HepG2 (cell line): ENCODE measurements around the gene ATPAF1. TPM values are rescaled to one million over a fixed set of nuclear protein-coding genes. Genes with fewer than 3 reads are reported as not detected.

Experiments
- E2F5 ChIP-seq: sonication (generic); formaldehyde crosslinking; conservative IDR thresholded peaks from 2 replicates; pipeline ENCODE4 v1.4.0; 2020; ENCODE audit warnings: missing genetic modification reagents
- ESRRA ChIP-seq: sonication (generic); formaldehyde crosslinking; IDR thresholded peaks from 2 replicates; pipeline ENCODE4 v1.5.1; 2020; ENCODE audit warnings: mild to moderate bottlenecking, low read depth, missing genetic modification reagents
- GABPB1 ChIP-seq: IDR thresholded peaks from 2 replicates; pipeline ENCODE4 v1.6.1; 2016; ENCODE audit warnings: mild to moderate bottlenecking, missing genetic modification reagents, moderate library complexity, missing compliant biosample characterization
- GATAD1 ChIP-seq: IDR thresholded peaks from 2 replicates; pipeline ENCODE4 v1.6.1; 2016; ENCODE audit warnings: missing genetic modification reagents, missing compliant biosample characterization
- HNF1A ChIP-seq, 2 experiments: sonication (generic) in 1 of 2; formaldehyde crosslinking in 1 of 2; IDR thresholded peaks; 2 replicates each; pipeline versions ENCODE4 v1.4.0 to v1.6.1; 2016 to 2020; ENCODE audit warnings: borderline replicate concordance in 1 of 2, low read depth in 1 of 2, mild to moderate bottlenecking in 1 of 2, missing genetic modification reagents in 1 of 2
- NR2F6 ChIP-seq, 2 experiments: IDR thresholded peaks; 2 replicates each; pipeline ENCODE4 v1.6.1; 2016; ENCODE audit warnings: antibody characterized with exemption in 1 of 2, mild to moderate bottlenecking in 1 of 2
- PHF5A ChIP-seq: IDR thresholded peaks from one replicate; pipeline ENCODE4 v1.6.1; 2018; ENCODE audit warnings: low read depth, missing genetic modification reagents; ENCODE audit not compliant: unreplicated experiment
- RNF219 ChIP-seq: sonication (generic); formaldehyde crosslinking; IDR thresholded peaks from 2 replicates; pipeline ENCODE4 v1.5.0; 2020; ENCODE audit warnings: mild to moderate bottlenecking, missing genetic modification reagents
- SOX5 ChIP-seq: IDR thresholded peaks from 2 replicates; pipeline ENCODE4 v1.6.1; 2016; ENCODE audit warnings: borderline replicate concordance
- TBX2 ChIP-seq: sonication (generic); formaldehyde crosslinking; IDR thresholded peaks from 2 replicates; pipeline ENCODE4 v1.5.0; 2020; ENCODE audit warnings: missing genetic modification reagents, mild to moderate bottlenecking, borderline replicate concordance
- THAP11 ChIP-seq: IDR thresholded peaks from 2 replicates; pipeline ENCODE4 v1.6.1; 2016; ENCODE audit warnings: missing biosample characterization, missing genetic modification reagents
- TSC22D2 ChIP-seq: sonication (generic); formaldehyde crosslinking; IDR thresholded peaks from 2 replicates; pipeline ENCODE4 v1.5.1; 2020; ENCODE audit warnings: missing genetic modification reagents, mild to moderate bottlenecking, borderline replicate concordance
- ZBTB33 ChIP-seq: sonication (generic); formaldehyde crosslinking; IDR thresholded peaks from 2 replicates; pipeline ENCODE4 v1.4.0; 2020; ENCODE audit warnings: missing genetic modification reagents
- ZNF597 ChIP-seq: sonication (generic); formaldehyde crosslinking; IDR thresholded peaks from 2 replicates; pipeline ENCODE4 v1.5.0; 2020; ENCODE audit warnings: missing genetic modification reagents
- ZNF746 ChIP-seq: sonication (generic); formaldehyde crosslinking; IDR thresholded peaks from 2 replicates; pipeline ENCODE4 v1.8.0; 2022; ENCODE audit warnings: mild to moderate bottlenecking, missing genetic modification reagents
- ZNF768 ChIP-seq: sonication (generic); formaldehyde crosslinking; IDR thresholded peaks from 2 replicates; pipeline ENCODE4 v1.4.0; 2020; ENCODE audit warnings: missing genetic modification reagents
- ZSCAN21 ChIP-seq: sonication (generic); formaldehyde crosslinking; IDR thresholded peaks from 2 replicates; pipeline ENCODE4 v1.8.0; 2022; ENCODE audit warnings: mild to moderate bottlenecking, missing genetic modification reagents, moderate library complexity, borderline replicate concordance
- polyA plus RNA-seq, 8 experiments: library from polyadenylated mRNA; depleted of rRNA in 3 of 8; stranded (reverse) in 7 of 8; unstranded in 1 of 8; fragments of >200 nt; fragmentation: Illumina TruSeq in 4 of 8; extraction: Trizol in 4 of 8; gene quantifications; 2 replicates each; pipeline versions ENCODE4 v1.2.1 to v1.2.3, GENCODE V29; 2011 to 2016; ENCODE audit warnings: low read depth in 4 of 8, missing spikeins in 1 of 8, mixed read lengths in 1 of 8; ENCODE audit not compliant: insufficient read depth in 1 of 8
- total RNA-seq, 5 experiments: library from RNA; depleted of rRNA; stranded (reverse); fragments of >200 nt; fragmentation: Illumina TruSeq; extraction: Trizol; gene quantifications; 2 replicates each; pipeline ENCODE4 v1.2.3, GENCODE V29; 2016; ENCODE audit warnings: low read depth in 1 of 5

Gene ATPAF1
- total and polyA plus RNA-seq, 2 of the 13 experiments (the other 11 are each of a cell fraction or from before 2014, with no cell fraction given): 66.6 to 76.7 TPM

- TF ChIP-seq HNF1A (IDR thresholded peaks at IDR 0.05; ENCODE audit: low read depth) (no peak), HNF1A (CRISPR knock-in tag; IDR thresholded peaks at IDR 0.05; ENCODE audit: borderline replicate concordance) (no peak), ZBTB33 (CRISPR knock-in tag) (peak; percentile 78; the same call in 1 of the 2 replicates), RNF219 (CRISPR knock-in tag) (no peak), ZNF746 (CRISPR knock-in tag) (no peak), PHF5A (peak; percentile 86), GABPB1 (CRISPR knock-in tag) (peak; percentile 81), NR2F6 (IDR thresholded peaks at IDR 0.05) (no peak), NR2F6 (CRISPR knock-in tag; IDR thresholded peaks at IDR 0.05) (no peak), ZNF768 (CRISPR knock-in tag) (peak; percentile 97), ZSCAN21 (CRISPR knock-in tag) (peak; percentile 48; the same call in 1 of the 2 replicates), ZNF597 (CRISPR knock-in tag) (no peak), SOX5 (CRISPR knock-in tag) (no peak), TSC22D2 (CRISPR knock-in tag) (0 out of 2 replicates have a peak, but pooled peaks have one; percentile 22), E2F5 (peak; percentile 37; the same call in 1 of the 2 replicates), THAP11 (CRISPR knock-in tag) (peak; percentile 84), ESRRA (no peak), GATAD1 (CRISPR knock-in tag) (peak; percentile 72), TBX2 (CRISPR knock-in tag) (no peak; the same call in 1 of the 2 replicates)
These were observed at the start of gene ATPAF1 (continued) for GRCh38 chr1:46667782-46668760.
